ENCODE data around the gene MVB12A.

DNA sequence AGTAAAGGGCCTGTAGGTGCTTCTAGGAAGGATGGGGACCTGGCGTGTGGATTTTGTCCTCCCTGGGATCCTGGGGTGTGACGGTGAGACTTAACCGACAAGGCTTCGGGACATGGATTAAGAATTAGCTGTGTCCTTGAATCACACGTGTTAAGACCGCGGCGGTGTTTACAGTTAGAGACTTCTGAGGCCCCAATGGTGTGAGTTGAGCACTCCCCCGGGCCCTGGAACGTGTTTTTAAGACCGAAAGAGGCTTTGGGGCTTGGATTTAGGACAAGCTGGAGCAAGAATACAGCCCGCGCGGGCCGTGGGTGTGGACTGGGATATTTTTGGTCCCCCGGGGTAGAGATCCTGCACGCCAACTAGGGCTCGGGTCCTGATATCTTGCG is 49.2 kb downstream of the MVB12A start:
- TF ChIP-seq, protein P1, sequence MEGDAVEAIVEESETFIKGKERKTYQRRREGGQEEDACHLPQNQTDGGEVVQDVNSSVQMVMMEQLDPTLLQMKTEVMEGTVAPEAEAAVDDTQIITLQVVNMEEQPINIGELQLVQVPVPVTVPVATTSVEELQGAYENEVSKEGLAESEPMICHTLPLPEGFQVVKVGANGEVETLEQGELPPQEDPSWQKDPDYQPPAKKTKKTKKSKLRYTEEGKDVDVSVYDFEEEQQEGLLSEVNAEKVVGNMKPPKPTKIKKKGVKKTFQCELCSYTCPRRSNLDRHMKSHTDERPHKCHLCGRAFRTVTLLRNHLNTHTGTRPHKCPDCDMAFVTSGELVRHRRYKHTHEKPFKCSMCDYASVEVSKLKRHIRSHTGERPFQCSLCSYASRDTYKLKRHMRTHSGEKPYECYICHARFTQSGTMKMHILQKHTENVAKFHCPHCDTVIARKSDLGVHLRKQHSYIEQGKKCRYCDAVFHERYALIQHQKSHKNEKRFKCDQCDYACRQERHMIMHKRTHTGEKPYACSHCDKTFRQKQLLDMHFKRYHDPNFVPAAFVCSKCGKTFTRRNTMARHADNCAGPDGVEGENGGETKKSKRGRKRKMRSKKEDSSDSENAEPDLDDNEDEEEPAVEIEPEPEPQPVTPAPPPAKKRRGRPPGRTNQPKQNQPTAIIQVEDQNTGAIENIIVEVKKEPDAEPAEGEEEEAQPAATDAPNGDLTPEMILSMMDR (IDR thresholded peaks at IDR 0.05): no peak
- TF ChIP-seq POLR2A (IDR thresholded peaks at IDR 0.05) (no peak), POLR2AphosphoS5 (IDR thresholded peaks at IDR 0.05; ENCODE audit: insufficient read depth in 1 of 2, low read depth in 1 of 2) (no peak)
